AG09319 (cell line): ENCODE data around the gene LAMA5.

Source experiments
- DNase-seq: peaks from one replicate; pipeline ENCODE4 v3.0.0-alpha.2; 2010; ENCODE audit warnings: low read depth; ENCODE audit errors: extremely low read depth
- TF ChIP-seq, protein P1 (sequence below): IDR thresholded peaks from 2 replicates; pipeline ENCODE4 v1.5.1; 2011; ENCODE audit warnings: low read depth, mild to moderate bottlenecking, inconsistent platforms, low read length, moderate library complexity

Gene LAMA5

DNA sequence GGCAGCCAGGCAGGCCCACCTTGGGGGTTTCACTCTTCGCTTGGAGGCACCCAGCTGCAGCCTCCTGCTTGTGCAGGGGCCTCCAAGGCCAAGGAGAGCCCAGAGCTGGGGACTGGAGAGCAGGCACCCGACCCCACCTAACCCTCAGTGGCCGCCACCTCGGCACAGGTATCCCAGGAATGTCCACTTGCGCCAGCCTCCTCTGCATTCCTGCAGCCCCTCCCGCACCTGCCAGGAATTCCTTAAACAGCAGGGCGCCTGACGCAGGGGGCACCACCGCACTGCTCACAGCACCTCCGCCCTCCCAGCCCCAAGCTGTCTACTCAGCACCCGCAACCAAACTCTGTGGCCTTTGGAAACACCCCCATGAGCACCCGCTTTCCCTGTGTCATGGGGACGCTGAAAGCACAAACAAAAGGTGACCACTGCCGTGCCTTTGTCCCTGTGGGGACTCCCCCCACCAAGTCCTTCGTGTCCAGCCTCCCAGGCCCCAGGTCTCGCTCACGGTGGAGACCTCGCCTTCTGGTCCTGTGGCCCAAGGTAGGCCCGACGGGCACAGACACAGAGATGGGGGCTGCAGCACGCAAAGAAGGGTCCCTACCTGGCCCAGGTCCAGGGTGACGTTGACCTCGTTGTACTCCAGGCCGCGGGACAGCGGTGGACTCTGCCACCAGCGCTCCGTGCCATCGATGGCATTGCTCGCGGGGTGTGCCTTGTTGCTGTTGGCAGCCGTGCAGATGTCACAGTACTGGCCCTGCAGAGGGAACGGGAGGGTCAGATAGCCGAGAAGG, 5.1 kb downstream of the LAMA5 start:
- TF ChIP-seq, protein P1, sequence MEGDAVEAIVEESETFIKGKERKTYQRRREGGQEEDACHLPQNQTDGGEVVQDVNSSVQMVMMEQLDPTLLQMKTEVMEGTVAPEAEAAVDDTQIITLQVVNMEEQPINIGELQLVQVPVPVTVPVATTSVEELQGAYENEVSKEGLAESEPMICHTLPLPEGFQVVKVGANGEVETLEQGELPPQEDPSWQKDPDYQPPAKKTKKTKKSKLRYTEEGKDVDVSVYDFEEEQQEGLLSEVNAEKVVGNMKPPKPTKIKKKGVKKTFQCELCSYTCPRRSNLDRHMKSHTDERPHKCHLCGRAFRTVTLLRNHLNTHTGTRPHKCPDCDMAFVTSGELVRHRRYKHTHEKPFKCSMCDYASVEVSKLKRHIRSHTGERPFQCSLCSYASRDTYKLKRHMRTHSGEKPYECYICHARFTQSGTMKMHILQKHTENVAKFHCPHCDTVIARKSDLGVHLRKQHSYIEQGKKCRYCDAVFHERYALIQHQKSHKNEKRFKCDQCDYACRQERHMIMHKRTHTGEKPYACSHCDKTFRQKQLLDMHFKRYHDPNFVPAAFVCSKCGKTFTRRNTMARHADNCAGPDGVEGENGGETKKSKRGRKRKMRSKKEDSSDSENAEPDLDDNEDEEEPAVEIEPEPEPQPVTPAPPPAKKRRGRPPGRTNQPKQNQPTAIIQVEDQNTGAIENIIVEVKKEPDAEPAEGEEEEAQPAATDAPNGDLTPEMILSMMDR, result no peak
- no peak for DNase-seq

DNA sequence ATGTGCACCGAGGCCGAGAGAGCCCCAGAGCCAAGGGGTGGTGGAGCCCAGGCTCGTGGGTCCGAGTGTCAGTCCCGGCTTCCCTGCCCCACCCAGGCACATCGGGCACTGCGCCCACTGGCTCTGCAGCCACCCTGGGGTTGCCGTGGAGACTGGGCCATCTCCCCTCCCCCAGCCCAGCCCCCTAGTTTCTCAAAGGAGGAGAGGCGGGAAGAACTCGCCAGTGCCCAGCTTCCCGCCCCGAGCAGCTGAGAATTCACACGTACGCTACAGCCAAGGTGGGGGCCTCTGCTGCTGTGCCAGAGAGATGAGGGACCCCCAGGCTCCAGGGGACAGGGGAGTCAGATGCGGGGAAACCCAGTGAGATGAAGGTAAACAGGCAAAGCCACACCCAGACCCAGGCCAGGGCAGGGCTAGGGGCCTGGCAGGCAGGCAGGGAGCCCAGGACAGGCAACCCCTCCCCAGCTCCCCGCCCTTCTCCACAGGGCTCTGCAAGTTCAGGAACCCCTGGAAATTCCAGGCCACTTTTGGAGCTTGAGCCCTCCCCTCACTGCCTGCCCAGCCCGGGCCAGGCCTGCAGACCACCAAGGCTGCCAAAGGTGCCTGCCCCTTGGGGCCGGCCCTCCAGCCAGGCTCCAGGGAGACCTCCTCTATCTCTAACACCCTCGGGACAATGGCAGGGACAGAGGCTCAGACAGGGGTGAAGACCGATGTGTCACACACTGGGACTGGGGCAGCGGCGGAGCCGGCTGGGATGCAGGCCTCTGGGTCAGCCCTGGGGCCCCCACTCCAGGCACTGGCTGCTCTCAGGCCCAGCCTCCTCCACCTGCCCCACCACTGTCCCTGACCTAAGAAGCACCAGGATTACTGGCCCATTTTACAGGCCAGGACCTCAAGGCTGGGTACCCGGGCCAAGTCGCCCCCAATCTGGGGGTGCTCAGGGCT, 6.0 kb downstream of the LAMA5 start:
- TF ChIP-seq, protein P1, result no peak
- no peak for DNase-seq

DNA sequence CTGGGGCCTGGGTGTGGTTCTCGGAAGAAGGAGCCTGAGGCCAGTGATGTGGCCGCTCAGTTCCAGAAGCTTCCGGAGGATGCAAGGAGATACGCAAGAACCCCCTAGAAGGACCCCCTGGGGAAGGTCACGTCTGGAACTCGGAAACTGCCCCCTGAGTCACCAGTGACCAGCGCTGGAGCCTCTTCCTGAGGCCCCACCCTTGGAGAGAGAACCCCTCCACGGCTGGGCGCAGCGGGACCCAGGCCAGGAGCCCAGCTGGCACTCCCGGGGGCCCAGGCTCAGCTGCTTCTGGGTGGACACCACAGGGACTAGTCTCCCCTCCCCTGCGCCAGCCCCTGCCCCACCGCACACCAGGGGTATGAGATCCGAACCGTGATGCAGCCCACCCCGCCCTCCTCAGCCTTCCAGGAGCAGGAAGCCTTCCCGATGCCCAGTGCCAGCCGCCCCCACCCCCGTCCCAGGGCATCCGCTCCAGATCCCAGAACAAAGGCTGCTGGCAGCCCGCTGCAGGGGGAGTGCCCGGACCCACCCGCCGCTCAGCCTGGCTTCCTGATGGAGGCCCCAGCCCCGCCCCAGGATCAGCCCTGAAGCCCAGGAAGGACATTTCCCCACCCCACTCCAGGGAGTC, 7.5 kb downstream of the LAMA5 start:
- TF ChIP-seq, protein P1, result no peak
- no peak for DNase-seq

DNA sequence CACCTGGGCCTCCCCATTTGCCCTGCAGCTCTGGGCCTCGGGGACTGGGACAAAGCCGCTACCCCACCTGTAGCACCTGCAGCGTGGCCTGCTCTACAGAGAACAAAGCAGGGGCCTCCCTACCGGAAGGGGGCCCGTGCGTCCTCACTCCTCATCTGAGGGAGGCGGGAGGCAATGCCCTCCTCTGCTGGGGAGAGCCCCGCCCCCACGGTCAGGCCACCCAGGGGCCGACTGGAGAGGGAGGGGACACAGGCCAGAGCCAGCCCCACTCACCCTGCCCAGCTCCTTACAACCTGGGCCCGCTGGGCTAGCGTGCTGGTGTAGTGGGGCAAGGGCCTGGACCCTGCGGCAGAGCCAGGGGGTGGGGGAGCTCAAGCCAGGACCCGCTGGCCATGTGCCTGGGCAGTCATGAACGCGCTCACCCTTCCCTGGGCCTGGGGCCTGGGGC, 8.0 kb downstream of the LAMA5 start:
- no peak for DNase-seq
- TF ChIP-seq, protein P1, result no peak

DNA sequence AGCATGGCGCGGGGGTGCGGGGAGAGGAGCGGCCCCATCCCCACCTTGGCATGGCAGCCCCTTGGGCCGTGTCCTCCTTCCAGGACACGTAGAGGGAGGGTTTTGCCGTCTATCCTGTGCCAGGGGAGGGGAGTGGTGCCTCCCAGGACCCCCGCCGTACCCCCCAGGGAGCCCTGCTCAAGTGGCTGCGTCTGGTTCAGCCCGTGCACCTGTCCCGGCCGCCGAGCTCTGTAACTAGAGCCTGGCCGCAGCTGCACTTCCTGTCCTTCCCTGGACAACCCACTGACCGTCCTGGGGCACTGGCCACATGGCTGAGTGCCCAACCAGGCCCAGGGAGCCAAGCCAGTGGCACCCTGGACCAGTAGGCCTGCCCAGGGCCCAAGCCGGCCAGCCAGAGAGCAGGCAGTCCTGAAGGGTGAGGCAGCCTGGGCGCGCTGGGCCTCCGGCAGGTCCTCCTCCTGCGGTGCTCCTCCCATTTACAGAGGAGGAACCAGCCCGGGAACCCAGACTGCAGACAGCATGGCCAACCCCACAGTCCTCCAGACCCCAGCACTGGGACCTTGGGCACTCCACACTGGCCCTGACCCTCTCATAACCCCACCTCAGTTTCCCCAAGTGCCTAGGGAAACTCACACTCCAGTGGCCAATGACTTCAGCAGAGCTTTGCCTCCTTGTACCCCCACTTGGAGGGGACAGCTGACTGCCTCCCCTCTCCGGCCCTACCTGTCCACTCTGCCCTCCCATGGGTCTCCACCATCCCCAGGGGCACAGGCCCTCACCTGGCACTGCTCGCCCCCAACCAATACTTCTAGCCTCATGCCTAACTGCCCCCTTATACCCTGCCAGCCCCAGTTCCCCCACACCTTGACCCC, 8.7 kb downstream of the LAMA5 start:
- TF ChIP-seq, protein P1, result no peak
- no peak for DNase-seq

DNA sequence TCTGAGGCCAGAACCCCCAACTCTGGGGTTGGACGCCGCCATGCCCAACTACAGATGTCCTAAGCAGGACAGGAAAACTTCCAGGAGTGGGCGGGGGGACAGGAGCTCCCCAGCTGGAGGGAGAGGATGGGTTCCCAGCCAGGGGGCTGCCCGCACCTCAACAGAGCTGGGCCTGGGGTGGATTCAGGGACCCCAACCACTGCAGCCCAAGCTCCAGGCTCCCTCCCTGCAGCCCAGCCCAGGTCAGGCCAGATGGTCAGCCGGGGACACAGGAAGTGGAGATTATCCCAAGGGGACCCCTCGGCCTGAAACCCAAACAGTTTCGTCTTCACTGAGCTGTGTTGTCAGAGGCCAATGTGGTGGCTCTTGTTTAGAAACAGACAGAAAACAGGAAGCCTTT, 9.4 kb downstream of the LAMA5 start:
- TF ChIP-seq, protein P1, result no peak
- DNase-seq, result no peak
